CD4-positive, alpha-beta T cell (primary cell): ENCODE measurements around the gene SLC4A7. TPM values are rescaled to one million over a fixed set of nuclear protein-coding genes. Genes with fewer than 3 reads are reported as not detected.

Source experiments
- ATAC-seq: fragments of 200-7000 bp; cut with Tn5 transposase; one replicate; pipeline ENCODE4 v1.10.0; 2022; ENCODE audit warnings: mild to moderate bottlenecking; ENCODE audit not compliant: poor library complexity
- CTCF ChIA-PET: fragments of 350-600 bp; sonication (Branson Sonifier 250); formaldehyde crosslinking; loops from one replicate; lab custom pipeline; 2021; ENCODE audit warnings: antibody characterized with exemption, inconsistent platforms; lab: Charles Lee
- POLR2A ChIA-PET: fragments of 350-600 bp; sonication (Branson Sonifier 250); formaldehyde crosslinking; loops from one replicate; lab custom pipeline; 2021; ENCODE audit warnings: antibody characterized with exemption, inconsistent platforms; lab: Charles Lee
- DNase-seq, 14 experiments: peaks; one replicate each; pipeline ENCODE4 v3.0.0-alpha.2; 2013 to 2020; ENCODE audit warnings: mixed read lengths in 2 of 14
- H3K27ac ChIP-seq, 2 donors: one replicate each; pipeline versions ENCODE4 v1.5.1 to v1.7.0; 2013; ENCODE audit warnings: low read length in 2 of 2, low read depth in 1 of 2, mild to moderate bottlenecking in 1 of 2
- H3K27me3 ChIP-seq, 2 experiments: 1 replicate in 1 of 2; 2 replicates in 1 of 2; pipeline versions ENCODE4 v1.6.1 to v1.7.0; 2013; ENCODE audit warnings: low read length in 2 of 2, control low read depth in 1 of 2, mild to moderate bottlenecking in 1 of 2, moderate library complexity in 1 of 2; ENCODE audit not compliant: insufficient read depth in 2 of 2, control insufficient read depth in 1 of 2
- H3K36me3 ChIP-seq: one replicate; pipeline ENCODE4 v1.6.1; 2013; ENCODE audit warnings: low read length, control low read depth; ENCODE audit not compliant: insufficient read depth
- H3K4me1 ChIP-seq: one replicate; pipeline ENCODE4 v1.6.1; 2013; ENCODE audit warnings: low read length, control low read depth; ENCODE audit not compliant: insufficient read depth
- H3K4me3 ChIP-seq: one replicate; pipeline ENCODE4 v1.5.1; 2013; ENCODE audit warnings: mild to moderate bottlenecking, low read length, moderate library complexity
- H3K9me3 ChIP-seq, 2 experiments: 1 replicate in 1 of 2; 2 replicates in 1 of 2; pipeline versions ENCODE4 v1.6.1 to v1.7.0; 2013; ENCODE audit warnings: low read length in 2 of 2, mild to moderate bottlenecking in 2 of 2, control low read depth in 1 of 2, moderate library complexity in 1 of 2; ENCODE audit not compliant: control insufficient read depth in 1 of 2, insufficient read depth in 1 of 2
- H3K27ac Mint-ChIP-seq: one replicate; pipeline ENCODE4 v1.8.0; 2020; ENCODE audit warnings: mixed read lengths
- H3K27me3 Mint-ChIP-seq: one replicate; pipeline ENCODE4 v1.8.0; 2021; ENCODE audit warnings: mixed read lengths
- H3K36me3 Mint-ChIP-seq: one replicate; pipeline ENCODE4 v1.8.0; 2021; ENCODE audit warnings: low read depth, mixed read lengths
- H3K4me1 Mint-ChIP-seq: one replicate; pipeline ENCODE4 v1.8.0; 2021; ENCODE audit warnings: low read depth, mixed read lengths
- H3K4me3 Mint-ChIP-seq: one replicate; pipeline ENCODE4 v1.8.0; 2020; ENCODE audit warnings: mild to moderate bottlenecking, mixed read lengths
- H3K9me3 Mint-ChIP-seq: one replicate; pipeline ENCODE4 v1.8.0; 2020; ENCODE audit warnings: mixed read lengths
- CTCF ChIP-seq: fragments of 200-600 bp; IDR thresholded peaks from one replicate; pipeline ENCODE4 v1.8.0; 2022; ENCODE audit warnings: antibody characterized with exemption, mild to moderate bottlenecking
- intact Hi-C, 2 experiments: fragments of 100-400 bp; cut with DNase I in 1 of 2; cut with micrococcal nuclease in 1 of 2; formaldehyde crosslinking; loops; one replicate each; pipeline versions ENCODE4 v1.15.1 to v1.9.0; 2023 to 2025; cut with DNase I, micrococcal nuclease
- total RNA-seq, 174 experiments: library from RNA in 2 of 174; stranded (reverse) in 2 of 174; gene quantifications; one replicate each; pipeline ENCODE4 v1.2.3 and lab custom pipeline; 2021 to 2026

SLC4A7 gene
- total RNA-seq, 2 experiments from 2014 or later: 37.0 to 38.3 TPM

GRCh38 chr3:27353221-27353620 lies 131.0 kb downstream of the SLC4A7 start:
- DNase-seq: no peak
- Histone ChIP-seq H3K27me3 (no peaks in the 10 kb centered on the region), H3K36me3 (no peaks in the 10 kb centered on the region), H3K4me3 (no peak overlapping the region), H3K27ac (no peak overlapping the region), H3K9me3 (no peaks in the 10 kb centered on the region), H3K4me1 (peaks cover 4% of the 10 kb centered on the region)
- intact Hi-C loops: no loop called here
- Mint-ChIP-seq H3K27ac (no peak overlapping the region), H3K36me3 (no peaks in the 10 kb centered on the region), H3K4me3 (no peak overlapping the region), H3K9me3 (no peaks in the 10 kb centered on the region), H3K4me1 (peaks cover 9% of the 10 kb centered on the region), H3K27me3 (no peaks in the 10 kb centered on the region)
- POLR2A ChIA-PET: no interaction called here
- CTCF ChIA-PET: no interaction called here
- ATAC-seq: no peak
- TF ChIP-seq CTCF: no peak

GRCh38 chr3:27352047-27352446 lies 132.1 kb downstream of the SLC4A7 start:
- H3K4me1 Mint-ChIP-seq: no peaks in the 10 kb centered on the region
- ChIA-PET POLR2A (no interaction called here), CTCF (no interaction called here)
- Histone ChIP-seq H3K27ac (no peak overlapping the region), H3K9me3 (no peaks in the 10 kb centered on the region), H3K36me3 (no peaks in the 10 kb centered on the region), H3K4me1 (peaks cover 3% of the 10 kb centered on the region), H3K4me3 (no peak overlapping the region), H3K27me3 (no peaks in the 10 kb centered on the region)
- no peaks in the 10 kb centered on the region for H3K36me3 Mint-ChIP-seq
- no peak overlapping the region for H3K4me3 Mint-ChIP-seq
- no peak for TF ChIP-seq CTCF
- intact Hi-C loops: no loop called here
- H3K27me3 Mint-ChIP-seq: no peaks in the 10 kb centered on the region
- no peaks in the 10 kb centered on the region for H3K9me3 Mint-ChIP-seq
- H3K27ac Mint-ChIP-seq: no peak overlapping the region
- DNase-seq: no peak
- no peak for ATAC-seq

GRCh38 chr3:27349832-27350231 lies 134.4 kb downstream of the SLC4A7 start:
- Mint-ChIP-seq H3K27ac (no peak overlapping the region), H3K27me3 (no peaks in the 10 kb centered on the region), H3K4me3 (no peak overlapping the region), H3K4me1 (peaks cover 5% of the 10 kb centered on the region), H3K9me3 (no peaks in the 10 kb centered on the region), H3K36me3 (no peaks in the 10 kb centered on the region)
- DNase-seq (peak in 1 of 14 experiments; percentile 32), ATAC-seq (no peak)
- Histone ChIP-seq H3K4me3 (no peak overlapping the region), H3K27me3 (no peaks in the 10 kb centered on the region), H3K27ac (no peak overlapping the region), H3K9me3 (no peaks in the 10 kb centered on the region), H3K4me1 (peaks cover 6% of the 10 kb centered on the region), H3K36me3 (no peaks in the 10 kb centered on the region)
- CTCF ChIA-PET: no interaction called here
- intact Hi-C loops: no loop called here
- TF ChIP-seq CTCF: no peak
- POLR2A ChIA-PET: interaction anchor here (1.4 kb wide), 1 partner anchor 9 kb away, joined by 3 read pairs; no protein-coding TSS in a partner anchor
